ENCODE data around the gene ATP5MG.

GRCh38 chr11:118380571-118380970, 20.8 kb upstream of the ATP5MG start:
- no peak for TF ChIP-seq CTCF (IDR thresholded peaks at IDR 0.05)
- no peak for TF ChIP-seq POLR2A (IDR thresholded peaks at IDR 0.05)
- TF ChIP-seq POLR2AphosphoS5 (IDR thresholded peaks at IDR 0.05): no peak
- no peak for TF ChIP-seq EP300 (IDR thresholded peaks at IDR 0.05)

Measured in suprapubic skin (tissue), 4 donors.